CD4-positive, alpha-beta T cell treated with Interleukin-4 for 1 hour (primary cell): ENCODE data around the gene MTAP.
"Not testable (repeated sequence)": the region's sequence is repeated elsewhere in the genome, so short reads cannot be mapped to it uniquely, and the experiment has no call there.

ENCODE experiments used
- DNase-seq, 2 donors: peaks; one replicate each; pipeline ENCODE4 v3.0.0-alpha.2; 2020 to 2022

MTAP gene

GRCh38 chr9:21927752-21928151, 125.3 kb downstream of the MTAP start:
- no peak for DNase-seq

- no peak for DNase-seq
Observed at GRCh38 chr9:21931428-21931827, 129.0 kb downstream of the MTAP start.

GRCh38 chr9:21933281-21933680, 130.8 kb downstream of the MTAP start:
- no peak for DNase-seq

- DNase-seq = no peak
Observed at GRCh38 chr9:21933865-21934264, 131.4 kb downstream of the MTAP start.

GRCh38 chr9:21935631-21936030, 133.2 kb downstream of the MTAP start:
- no peak for DNase-seq

- no peak for DNase-seq
Observed at GRCh38 chr9:21936161-21936560, 133.7 kb downstream of the MTAP start.

- DNase-seq = no peak
Observed at GRCh38 chr9:21941337-21941995, 139.0 kb downstream of the MTAP start.

GRCh38 chr9:21943464-21943863, 141.0 kb downstream of the MTAP start:
- no peak for DNase-seq

GRCh38 chr9:21945606-21946005, 143.2 kb downstream of the MTAP start:
- no peak for DNase-seq

GRCh38 chr9:21958833-21959232, 156.4 kb downstream of the MTAP start:
- no peak for DNase-seq

GRCh38 chr9:21959268-21959667, 156.8 kb downstream of the MTAP start:
- DNase-seq = not testable (repeated sequence)

- DNase-seq = no peak
Observed at GRCh38 chr9:21961569-21961968, 159.1 kb downstream of the MTAP start.

- peak; percentile 69 to 72 for DNase-seq
Observed at GRCh38 chr9:21964925-21965385, 162.5 kb downstream of the MTAP start.

GRCh38 chr9:21965401-21965951, 163.0 kb downstream of the MTAP start:
- peak; percentile 48 to 51 for DNase-seq

GRCh38 chr9:21966140-21966851, 163.9 kb downstream of the MTAP start:
- no peak for DNase-seq

GRCh38 chr9:21967169-21967568, 164.7 kb downstream of the MTAP start:
- no peak for DNase-seq

- no peak for DNase-seq
Observed at GRCh38 chr9:21967702-21968101, 165.3 kb downstream of the MTAP start.

GRCh38 chr9:21968331-21969010, 166.0 kb downstream of the MTAP start:
- DNase-seq = no peak

- DNase-seq = no peak
Observed at GRCh38 chr9:21969011-21969940, 166.8 kb downstream of the MTAP start.

GRCh38 chr9:21969951-21970799, 167.7 kb downstream of the MTAP start:
- no peak for DNase-seq
